ENCODE data around the gene E2F3. TPM values are rescaled to one million over a fixed set of nuclear protein-coding genes. Genes with fewer than 3 reads are reported as not detected.

The E2F3 gene
- 24.1 TPM for polyA plus RNA-seq (2012; ENCODE audit: insufficient read depth, insufficient read length)

DNA sequence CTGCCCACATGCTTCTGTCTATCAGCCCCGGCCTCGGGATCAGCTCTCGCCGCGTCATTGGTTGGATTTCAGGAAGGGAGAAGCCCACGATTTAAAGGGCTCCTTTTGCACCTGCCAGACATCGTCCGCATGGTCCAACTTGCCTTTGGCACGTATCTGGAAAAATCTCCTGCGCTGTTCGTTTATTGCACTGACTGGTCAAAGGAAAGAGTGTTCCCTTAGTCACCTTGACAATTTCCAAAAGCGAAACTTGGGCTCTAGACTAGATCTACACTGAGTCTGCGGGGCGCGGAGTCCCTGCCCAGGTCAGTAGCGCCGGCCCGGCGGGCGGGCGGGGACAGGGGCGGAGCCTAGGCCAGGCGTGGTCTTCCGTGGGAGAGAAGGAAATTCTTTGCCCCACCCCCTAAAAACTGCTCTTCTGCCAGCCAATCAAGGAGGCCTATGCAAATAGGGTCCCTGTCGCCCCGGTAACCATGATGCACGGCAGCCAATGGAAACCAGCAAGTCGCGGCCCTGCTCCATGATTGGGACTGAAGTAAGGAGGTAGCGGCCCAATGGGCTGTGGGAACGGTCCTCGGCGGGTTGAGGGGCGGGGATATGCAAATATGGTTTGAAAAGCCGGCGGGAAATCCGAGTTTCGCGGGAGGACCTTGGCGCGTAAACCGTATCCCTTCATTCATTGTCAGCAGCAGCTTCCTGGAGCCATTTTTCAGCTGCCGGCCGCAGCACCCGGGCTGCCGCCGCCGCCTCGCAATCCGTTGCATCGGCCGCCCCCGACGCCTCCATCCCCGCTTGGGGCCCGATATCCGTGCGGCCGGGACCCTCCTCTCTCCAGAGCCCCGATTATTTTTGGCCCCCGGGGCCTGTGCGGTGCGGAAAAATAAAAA, at the start of gene E2F3:
Gene E2F3, plus strand, starts transcription at position 675 of the 887 bp plus-strand sequence. CDS start 354 bp downstream, outside the sequence.
- DNase-seq (ENCODE audit: low read depth, low spot score): peak; percentile 100
- peak within 1 kb of the TSS; percentile 84 for H3K4me3 ChIP-seq (ENCODE audit: low read length)

DNA sequence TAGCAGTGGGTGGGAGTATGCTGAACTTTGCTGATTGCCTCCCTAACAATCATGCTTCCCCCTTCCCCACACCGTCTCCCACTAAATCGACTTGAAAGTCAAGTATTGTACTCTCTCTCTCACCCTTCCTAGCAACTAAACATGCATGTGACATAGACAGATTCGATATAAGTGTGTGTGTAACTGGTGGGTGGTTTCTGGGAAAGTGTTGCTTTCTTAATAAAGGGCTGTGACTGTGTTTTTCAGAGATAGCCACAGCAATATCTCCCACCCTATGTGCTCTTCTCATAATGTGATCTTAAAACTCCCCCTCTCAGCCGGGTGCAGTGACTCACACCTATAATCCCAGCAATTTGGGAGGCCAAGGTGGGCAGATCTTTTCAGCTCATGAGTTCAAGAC, 49.3 kb upstream of the E2F3 start:
- H3K4me3 ChIP-seq (ENCODE audit: low read length): no peak overlapping the region
- no peak for DNase-seq (ENCODE audit: low read depth, low spot score)

GRCh38 chr6:20353134-20353533, 48.5 kb upstream of the E2F3 start:
- DNase-seq (ENCODE audit: low read depth, low spot score): no peak

GRCh38 chr6:20354366-20354765, 47.3 kb upstream of the E2F3 start:
- no peak overlapping the region for H3K4me3 ChIP-seq (ENCODE audit: low read length)
- no peak for DNase-seq (ENCODE audit: low read depth, low spot score)

More at GRCh38 chr6:20353134-20353533, 48.5 kb upstream of the E2F3 start:
- no peak overlapping the region for H3K4me3 ChIP-seq (ENCODE audit: low read length)

DNA sequence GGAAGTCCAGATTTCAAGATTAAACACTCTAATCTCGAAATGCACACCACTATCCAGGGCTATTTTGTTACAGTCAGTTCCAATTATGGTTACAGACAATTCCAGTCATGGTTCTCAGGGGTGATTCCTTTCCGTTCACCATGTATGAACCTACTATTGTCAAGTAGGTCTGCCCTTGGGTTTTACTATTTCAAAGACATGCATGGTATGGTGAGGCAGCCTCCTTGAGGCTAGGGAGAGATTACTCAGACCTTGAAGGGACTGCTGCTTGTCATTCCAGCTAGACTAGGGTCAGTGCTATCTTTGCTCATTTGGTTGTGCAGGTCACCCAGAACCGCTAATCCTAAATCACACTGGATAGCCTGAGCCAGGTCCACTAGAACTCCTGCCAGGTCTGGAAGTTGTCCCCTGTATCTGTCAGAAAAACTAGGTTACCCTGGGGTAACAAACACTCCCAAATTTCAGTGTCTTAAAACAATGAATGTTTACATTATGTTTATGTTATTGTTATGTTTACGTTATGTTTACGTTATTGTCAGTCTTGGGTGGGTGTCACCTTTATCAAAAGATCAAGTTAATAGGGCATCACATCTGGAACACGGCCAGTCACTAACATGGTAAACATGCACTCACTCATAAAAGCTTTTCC, 41.1 kb upstream of the E2F3 start:
- DNase-seq (ENCODE audit: low read depth, low spot score): no peak
- H3K4me3 ChIP-seq (ENCODE audit: low read length): no peak overlapping the region

DNA sequence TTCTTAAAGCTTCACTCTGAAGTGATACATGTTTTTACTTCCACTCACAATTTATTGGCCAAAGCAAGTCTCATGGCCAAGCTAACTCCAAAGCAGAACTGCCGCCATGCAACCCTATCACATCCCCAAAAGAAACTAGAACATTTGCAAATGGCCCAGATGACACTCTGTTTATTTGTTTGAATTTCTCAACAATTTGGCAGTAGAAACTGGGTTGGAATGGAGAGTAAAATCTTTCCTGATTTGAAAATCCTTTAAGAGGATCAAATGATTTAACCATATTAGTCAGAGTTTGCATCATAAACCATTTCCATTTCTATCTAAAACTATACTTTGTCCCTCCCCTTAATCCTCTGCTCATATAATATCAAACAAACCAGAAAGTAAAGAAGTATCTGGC, 39.1 kb upstream of the E2F3 start:
- H3K4me3 ChIP-seq (ENCODE audit: low read length): no peak overlapping the region
- no peak for DNase-seq (ENCODE audit: low read depth, low spot score)

GRCh38 chr6:20364327-20364726, 37.4 kb upstream of the E2F3 start:
- no peak overlapping the region for H3K4me3 ChIP-seq (ENCODE audit: low read length)
- DNase-seq (ENCODE audit: low read depth, low spot score): no peak

DNA sequence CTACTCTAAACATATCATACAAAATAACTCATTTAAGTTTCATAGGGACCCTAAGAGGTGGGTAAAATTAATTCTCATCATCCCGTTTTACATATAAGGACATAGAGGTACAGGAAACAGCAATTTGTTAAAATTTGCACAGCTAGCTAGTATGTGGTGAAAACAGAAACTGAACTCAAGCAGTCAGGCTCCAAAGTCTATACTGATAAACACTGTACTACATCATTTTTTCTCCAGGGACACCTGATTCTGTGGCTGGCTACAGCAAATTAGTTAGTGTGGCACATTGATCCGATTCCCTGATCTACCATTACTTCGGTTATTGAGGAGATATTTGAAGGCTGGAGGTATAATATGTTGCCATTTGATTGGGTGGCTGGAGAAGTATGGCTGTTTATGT, 36.2 kb upstream of the E2F3 start:
- no peak overlapping the region for H3K4me3 ChIP-seq (ENCODE audit: low read length)
- DNase-seq (ENCODE audit: low read depth, low spot score): no peak

DNA sequence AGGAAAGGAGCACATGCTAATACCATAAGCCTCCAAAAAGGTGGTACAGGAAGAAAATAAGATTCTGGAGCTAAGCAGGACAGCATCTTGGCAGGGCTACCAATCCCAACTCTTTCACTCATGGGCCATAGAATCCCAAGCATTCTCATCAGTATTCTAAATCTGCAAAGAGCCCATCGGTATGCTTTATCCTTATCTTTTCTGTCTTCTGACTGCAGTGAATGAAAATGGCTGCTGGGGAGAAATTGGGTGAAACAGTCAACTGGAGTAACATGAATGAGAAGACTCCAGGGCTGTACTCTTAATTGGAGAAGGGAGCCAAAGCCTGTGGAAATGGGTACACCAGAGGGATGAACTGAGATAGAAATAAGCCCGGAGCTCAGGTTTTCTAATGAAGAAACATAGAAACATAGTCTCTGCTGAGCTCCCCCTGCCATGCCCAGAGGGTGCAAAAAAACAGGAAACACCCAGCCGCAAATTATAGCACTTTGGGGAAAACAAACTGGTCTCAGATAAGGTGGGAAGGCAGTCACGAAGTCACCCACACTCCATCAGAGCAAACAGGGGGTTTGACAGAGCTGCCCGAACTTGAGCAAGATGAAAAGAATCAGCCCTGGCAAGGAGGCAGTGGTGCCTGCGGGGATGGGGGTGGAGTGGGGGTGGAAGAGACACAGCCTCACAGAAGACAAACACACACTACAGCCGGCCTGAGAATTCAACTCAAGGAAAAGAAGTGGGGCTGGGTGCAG, 35.4 kb upstream of the E2F3 start:
- no peak overlapping the region for H3K4me3 ChIP-seq (ENCODE audit: low read length)
- peak; percentile 49 for DNase-seq (ENCODE audit: low read depth, low spot score)

GRCh38 chr6:20367743-20368485, 33.8 kb upstream of the E2F3 start:
- H3K4me3 ChIP-seq (ENCODE audit: low read length): no peak overlapping the region
- no peak for DNase-seq (ENCODE audit: low read depth, low spot score)

- no peak for DNase-seq (ENCODE audit: low read depth, low spot score)
These were observed 31.3 kb upstream of the E2F3 start for GRCh38 chr6:20370393-20370792.

DNA sequence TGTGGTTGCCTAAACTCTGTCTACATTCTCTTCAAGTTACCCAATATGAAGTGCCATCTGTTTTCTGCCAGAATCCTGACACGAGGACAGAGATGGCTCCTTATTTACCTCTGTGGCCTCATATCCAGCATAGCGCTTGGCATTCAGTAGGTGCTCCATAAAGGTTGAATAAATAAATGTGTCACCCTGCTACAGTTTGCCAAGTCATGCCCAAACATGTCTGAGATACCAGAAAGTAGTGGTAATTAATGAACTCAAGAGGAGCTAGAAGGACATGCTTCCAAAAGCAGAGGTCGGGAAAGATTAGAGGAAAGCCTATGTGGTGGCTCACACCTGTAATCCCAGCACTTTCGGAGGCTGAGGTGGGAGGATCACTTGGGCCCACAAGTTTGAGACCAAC, 30.9 kb upstream of the E2F3 start:
- DNase-seq (ENCODE audit: low read depth, low spot score): no peak
- no peak overlapping the region for H3K4me3 ChIP-seq (ENCODE audit: low read length)

More at GRCh38 chr6:20370393-20370792, 31.3 kb upstream of the E2F3 start:
- H3K4me3 ChIP-seq (ENCODE audit: low read length): no peak overlapping the region

- H3K4me3 ChIP-seq (ENCODE audit: low read length): no peak overlapping the region
- no peak for DNase-seq (ENCODE audit: low read depth, low spot score)
These were observed 26.2 kb upstream of the E2F3 start for GRCh38 chr6:20375436-20375835.

GRCh38 chr6:20377623-20378265, 23.9 kb upstream of the E2F3 start:
- no peak overlapping the region for H3K4me3 ChIP-seq (ENCODE audit: low read length)
- DNase-seq (ENCODE audit: low read depth, low spot score): no peak

DNA sequence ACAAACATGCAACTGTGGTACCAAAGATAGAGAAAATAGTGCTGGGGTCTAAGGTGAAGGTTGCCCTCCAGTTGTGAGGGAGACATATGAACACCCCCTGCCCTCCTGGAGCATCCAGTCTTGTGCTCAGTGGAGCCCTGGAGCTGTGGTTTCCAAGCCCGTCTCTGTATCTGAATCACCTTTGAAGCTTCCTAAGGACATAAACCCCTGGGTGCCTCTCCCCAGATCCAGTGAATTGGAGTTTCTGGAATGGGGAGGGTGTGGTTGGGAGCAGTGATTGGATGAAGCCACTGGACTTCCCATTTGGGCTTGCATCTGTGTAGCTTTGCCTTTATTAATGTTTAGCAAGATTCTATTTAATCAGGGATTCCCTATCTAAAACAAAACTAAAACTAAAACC, 22.4 kb upstream of the E2F3 start:
- no peak for DNase-seq (ENCODE audit: low read depth, low spot score)
- H3K4me3 ChIP-seq (ENCODE audit: low read length): no peak overlapping the region

DNA sequence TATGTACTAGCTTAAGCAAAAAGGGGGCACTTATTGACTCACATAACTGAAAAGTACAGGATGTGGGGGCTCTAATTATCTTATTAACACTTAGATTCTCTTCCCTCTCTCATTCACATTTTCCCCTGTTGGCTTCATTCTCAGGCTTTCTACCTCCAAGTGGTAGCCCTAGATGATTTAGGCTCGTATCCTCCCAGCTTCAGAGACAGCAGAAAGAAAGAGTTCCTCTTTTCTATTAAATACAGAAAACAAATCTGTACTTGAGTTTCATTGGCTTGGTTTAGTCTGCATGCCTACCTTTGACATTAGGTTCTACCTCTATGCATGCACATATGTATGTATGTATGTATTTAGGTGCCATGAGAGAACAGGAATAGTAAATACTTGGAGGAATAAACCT, 15.5 kb upstream of the E2F3 start:
- H3K4me3 ChIP-seq (ENCODE audit: low read length): no peak overlapping the region
- DNase-seq (ENCODE audit: low read depth, low spot score): no peak

- no peak overlapping the region for H3K4me3 ChIP-seq (ENCODE audit: low read length)
- DNase-seq (ENCODE audit: low read depth, low spot score): no peak
These were observed 12.6 kb upstream of the E2F3 start for GRCh38 chr6:20389066-20389465.

- H3K4me3 ChIP-seq (ENCODE audit: low read length): no peak overlapping the region
- DNase-seq (ENCODE audit: low read depth, low spot score): no peak
These were observed 8.4 kb upstream of the E2F3 start for GRCh38 chr6:20393297-20393696.

GRCh38 chr6:20399518-20399917, 2.2 kb upstream of the E2F3 start:
- H3K4me3 ChIP-seq (ENCODE audit: low read length): no peak overlapping the region
- peak; percentile 78 for DNase-seq (ENCODE audit: low read depth, low spot score)

All from Jurkat, Clone E6-1 (cell line).